NCI-H1105 treated with DMSO at 0.1 percent for 48 hours (cell line): ENCODE measurements around the gene ADAMTS1.
"Not testable (repeated sequence)": the region's sequence is repeated elsewhere in the genome, so short reads cannot be mapped to it uniquely, and the experiment has no call there.

ENCODE experiments used
- DNase-seq: peaks from one replicate; lab custom pipeline; 2025; lab: John Stamatoyannopoulos, UW

ADAMTS1 gene

GRCh38 chr21:26845066-26845758 is at the start of gene ADAMTS1:
ADAMTS1 (minus strand) TSS chr21:26845409; CDS start chr21:26844954, 455 bp downstream.
- DNase-seq, result no peak

DNA sequence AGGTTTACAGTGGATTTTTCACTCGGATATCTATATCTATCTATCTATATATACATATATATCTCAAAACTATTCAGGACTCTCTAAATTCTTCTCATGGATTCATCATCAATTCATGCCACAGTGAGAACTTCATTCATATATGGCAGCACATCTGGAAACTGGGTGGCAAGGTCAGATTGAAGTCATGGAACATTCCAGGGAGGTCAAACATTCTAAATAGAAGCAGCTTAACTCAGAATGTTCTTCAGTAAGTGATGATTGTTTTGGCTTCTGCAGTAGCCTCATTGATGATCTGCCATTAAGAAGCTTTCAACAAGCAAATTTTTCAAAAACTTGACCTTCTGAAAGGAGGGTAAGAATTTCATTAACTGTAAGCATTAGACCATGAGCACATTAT is 46.9 kb upstream of the ADAMTS1 start:
- no peak for DNase-seq

DNA sequence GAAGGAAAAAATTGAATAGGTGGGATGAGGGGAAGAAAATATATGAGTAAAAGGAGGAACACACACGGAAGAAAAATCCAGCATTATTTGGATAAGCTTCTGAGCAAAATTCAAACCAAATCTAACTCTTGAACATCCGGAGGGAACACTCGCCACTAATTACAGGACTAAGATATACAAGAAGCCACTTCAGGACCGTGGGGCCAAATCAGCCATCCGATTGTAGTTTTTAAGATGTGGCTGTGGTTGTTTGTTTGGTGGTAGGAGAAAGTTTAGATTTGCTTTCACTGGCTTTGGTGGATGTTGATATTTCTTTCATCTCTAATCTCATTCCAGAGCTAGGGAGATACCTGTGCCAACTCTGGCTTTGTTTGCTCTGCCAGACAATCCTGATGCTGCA is 43.7 kb upstream of the ADAMTS1 start:
- no peak for DNase-seq

- DNase-seq, result no peak
These were observed 43.0 kb upstream of the ADAMTS1 start for GRCh38 chr21:26888256-26888655.

GRCh38 chr21:26887251-26887650 is 42.0 kb upstream of the ADAMTS1 start:
- DNase-seq, result no peak

GRCh38 chr21:26884436-26884835 is 39.2 kb upstream of the ADAMTS1 start:
- no peak for DNase-seq

DNA sequence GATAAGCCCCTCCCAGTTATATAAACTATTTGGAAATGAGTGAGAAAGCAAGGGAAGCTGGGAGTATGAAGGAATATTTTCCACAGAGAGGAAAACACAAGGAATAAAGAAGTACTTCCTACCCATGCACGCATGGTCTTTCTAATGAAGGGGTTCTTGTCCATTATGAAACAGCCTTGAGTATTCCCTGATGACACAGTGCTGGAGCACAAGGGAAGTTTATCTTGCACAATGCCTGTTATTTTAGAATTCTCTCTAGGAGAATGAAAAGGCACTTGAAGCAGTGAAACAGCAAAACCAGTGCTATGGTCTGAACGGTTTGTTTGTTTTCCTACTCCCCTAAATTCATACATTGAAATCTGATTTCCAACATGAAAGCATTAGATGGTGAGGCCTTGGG is 38.6 kb upstream of the ADAMTS1 start:
- DNase-seq, result no peak

DNA sequence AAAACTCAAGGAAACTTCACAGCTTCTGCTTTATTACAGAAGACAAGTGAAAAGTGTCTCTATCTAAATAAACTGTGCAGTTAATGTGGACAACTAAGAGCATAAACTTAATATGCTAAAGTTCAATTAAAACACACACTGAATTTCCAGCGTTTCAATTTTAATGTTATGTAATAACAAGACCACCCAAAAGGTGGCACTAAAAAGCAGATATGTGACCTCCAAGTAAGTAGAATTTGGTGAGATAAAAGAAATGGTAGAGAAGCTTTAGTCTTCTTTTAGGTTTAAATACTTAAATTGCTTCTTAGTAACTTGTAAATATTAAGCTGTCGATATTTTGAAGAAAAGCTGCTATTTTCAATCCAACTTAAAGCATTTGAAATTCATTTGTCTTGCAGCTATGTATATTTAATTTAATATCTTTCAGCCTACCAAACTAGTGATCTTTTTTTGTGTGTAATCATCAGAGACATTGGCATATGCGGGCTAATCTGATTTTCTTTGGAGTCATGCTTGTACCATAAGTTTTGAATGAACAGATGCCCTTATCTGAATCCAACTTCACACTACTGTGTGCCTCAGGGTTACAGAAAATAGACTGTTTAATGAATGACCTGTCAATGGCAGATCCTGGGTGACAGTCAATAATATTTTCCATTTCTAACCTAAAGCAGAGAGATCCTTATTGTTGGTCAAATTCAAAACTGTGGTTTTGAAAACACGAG is 36.5 kb upstream of the ADAMTS1 start:
- peak; percentile 1 for DNase-seq

DNA sequence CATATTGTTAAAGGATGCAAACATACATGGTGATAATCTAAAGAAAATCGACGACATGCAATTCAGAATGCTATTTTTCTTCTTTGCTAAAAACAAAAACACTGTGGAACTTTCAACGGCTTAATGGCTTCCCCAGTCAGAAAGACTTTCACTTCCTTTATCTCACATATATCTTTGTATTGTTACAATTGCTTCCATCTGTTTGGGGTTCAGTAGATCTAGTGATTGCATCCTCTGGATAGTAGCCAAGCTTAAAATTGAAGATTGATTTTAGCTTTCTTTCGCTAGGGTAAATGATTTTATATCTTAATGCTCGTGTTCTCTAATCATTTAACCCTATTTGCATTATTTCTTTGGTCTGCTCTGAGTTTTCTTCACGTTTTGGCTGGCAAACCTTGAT is 31.8 kb upstream of the ADAMTS1 start:
- no peak for DNase-seq

DNA sequence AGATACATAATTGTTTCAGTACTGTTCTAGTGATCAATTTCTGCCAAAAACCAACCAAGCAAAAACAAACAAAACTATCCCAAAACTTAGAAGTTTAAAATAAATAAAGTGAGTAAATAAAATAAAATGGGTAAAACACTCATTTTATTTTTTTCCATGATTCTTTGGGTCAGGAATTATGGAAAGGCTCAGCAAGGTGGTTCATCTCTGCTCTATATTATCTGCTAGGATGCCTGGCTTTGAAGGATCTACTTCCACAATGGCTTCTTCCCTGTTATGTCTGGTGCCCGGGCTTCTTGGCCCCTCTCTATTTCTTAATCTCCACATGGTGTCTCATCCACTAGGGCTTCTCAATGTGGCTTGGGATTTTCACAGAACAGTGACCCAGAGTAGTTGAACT is 29.1 kb upstream of the ADAMTS1 start:
- no peak for DNase-seq

GRCh38 chr21:26865857-26866256 is 20.6 kb upstream of the ADAMTS1 start:
- no peak for DNase-seq

- not testable (repeated sequence) for DNase-seq
These were observed 11.7 kb upstream of the ADAMTS1 start for GRCh38 chr21:26856871-26857350.

DNA sequence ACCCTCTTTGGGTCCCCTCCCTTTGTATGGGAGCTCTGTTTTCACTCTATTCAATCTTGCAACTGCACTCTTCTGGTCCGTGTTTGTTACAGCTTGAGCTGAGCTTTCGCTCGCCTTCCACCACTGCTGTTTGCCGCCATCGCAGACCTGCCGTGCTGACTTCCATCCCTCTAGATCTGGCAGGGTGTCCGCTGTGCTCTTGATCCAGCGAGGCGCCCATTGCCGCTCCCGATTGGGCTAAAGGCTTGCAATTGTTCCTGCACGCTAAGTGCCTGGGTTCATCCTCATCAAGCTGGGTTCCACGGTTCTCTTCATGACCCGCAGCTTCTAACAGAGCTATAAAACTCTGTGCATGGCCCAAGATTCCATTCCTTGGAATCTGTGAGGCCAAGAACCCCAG is 9.5 kb upstream of the ADAMTS1 start:
- DNase-seq, result not testable (repeated sequence)

GRCh38 chr21:26852423-26852822 is 7.2 kb upstream of the ADAMTS1 start:
- no peak for DNase-seq

DNA sequence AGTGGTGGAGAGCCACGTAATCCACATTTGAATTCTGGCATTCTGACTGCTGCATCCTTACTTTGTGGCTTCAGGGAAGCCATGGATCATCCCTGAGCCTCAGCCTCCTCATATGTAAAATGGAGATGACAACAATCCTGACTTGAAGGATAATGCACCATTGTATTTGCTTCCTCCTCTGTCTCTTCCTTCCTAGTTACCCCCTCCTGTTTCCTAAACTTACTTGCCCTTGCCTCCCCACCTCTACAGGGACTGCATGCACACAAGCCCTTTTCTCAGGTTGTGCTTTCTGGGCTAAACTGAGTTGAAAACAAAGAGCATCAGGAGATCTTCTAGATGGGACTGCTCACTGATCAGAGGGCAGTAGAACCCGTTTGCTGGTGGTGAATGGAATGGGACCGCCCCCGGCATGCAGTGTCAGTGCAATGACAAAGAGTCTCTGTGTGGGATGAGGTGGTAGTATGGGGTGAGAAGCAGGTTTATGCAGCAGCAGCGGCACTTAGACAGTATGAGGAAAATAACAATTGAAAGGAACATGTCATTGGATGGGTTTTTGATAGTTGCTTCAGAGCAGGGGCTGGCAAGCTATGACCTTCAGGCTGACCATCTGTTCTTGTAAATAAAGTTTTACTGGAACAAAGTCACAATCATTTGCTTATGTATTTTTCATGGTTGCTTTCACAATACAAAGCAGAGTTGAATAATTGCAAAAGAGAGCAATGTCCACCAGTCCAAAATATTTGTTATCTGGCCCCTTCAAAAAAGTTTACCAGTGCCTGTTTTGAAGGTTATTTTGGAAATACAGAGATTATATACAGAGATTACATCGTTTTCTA is 6.1 kb upstream of the ADAMTS1 start:
- DNase-seq, result no peak

DNA sequence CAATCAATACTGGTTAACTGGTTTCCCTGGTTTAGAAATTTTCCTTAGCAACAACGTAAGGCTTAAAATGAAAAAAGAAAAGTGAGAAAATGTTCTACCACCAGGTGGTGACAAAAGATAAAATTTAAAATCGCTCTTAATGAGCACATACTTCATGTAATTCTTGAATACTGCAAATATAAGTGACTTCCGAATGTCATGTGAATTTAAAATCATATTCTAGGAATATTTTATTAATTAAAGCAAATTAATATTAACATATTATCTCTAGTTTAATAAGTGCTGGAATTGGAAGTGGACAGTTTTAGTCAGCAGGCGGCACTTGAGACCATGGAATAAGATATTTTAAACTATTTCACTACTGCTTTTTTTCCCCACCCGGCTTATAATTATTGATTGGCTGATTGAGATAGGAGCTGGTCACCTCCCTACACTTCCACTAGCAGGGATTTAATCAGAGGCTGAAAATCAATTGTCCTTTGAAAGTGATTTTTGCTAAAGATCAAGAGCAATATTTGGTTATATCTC is 5.0 kb upstream of the ADAMTS1 start:
- peak; percentile 37 for DNase-seq

- DNase-seq, result peak; percentile 18
These were observed 4.4 kb upstream of the ADAMTS1 start for GRCh38 chr21:26849428-26850115.

DNA sequence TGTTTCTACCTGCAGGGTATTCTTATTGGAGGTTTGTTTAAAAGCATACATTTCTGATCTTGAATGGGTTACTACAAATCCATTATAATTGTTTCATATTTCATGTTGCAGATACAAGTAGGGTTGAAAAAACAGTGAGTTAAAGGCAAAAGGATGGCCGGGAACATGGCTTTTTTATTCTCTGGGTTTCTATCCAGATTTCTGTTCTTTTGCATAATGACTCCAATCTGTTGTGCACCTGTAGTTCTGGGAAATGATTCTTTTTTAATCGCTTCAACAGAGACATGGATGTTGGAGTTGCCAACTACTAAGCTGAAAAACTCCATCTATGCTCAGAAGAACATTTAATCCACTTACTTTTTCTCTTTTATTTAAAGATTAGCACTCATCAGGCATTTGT is 2.7 kb upstream of the ADAMTS1 start:
- no peak for DNase-seq

- no peak for DNase-seq
These were observed 1.8 kb upstream of the ADAMTS1 start for GRCh38 chr21:26847002-26847401.

GRCh38 chr21:26846036-26846931 is 1.1 kb upstream of the ADAMTS1 start:
- DNase-seq, result no peak

- DNase-seq, result no peak
These were observed 488 bp upstream of the ADAMTS1 start for GRCh38 chr21:26845759-26846035.
